Kidney epithelial cell (primary cell): ENCODE measurements around the gene MYOM1. TPM values are rescaled to one million over a fixed set of nuclear protein-coding genes. Genes with fewer than 3 reads are reported as not detected.

Experiments used
- DNase-seq: peaks from one replicate; pipeline ENCODE4 v3.0.0-alpha.2; 2010; ENCODE audit warnings: low read depth
- H3K27me3 ChIP-seq: 2 replicates; pipeline ENCODE4 v1.6.0; 2011; ENCODE audit warnings: low read length; ENCODE audit not compliant: control insufficient read depth, insufficient read depth
- H3K36me3 ChIP-seq: 2 replicates; pipeline ENCODE4 v1.5.1; 2011; ENCODE audit warnings: low read length; ENCODE audit not compliant: control insufficient read depth, insufficient read depth
- H3K4me3 ChIP-seq: 2 replicates; pipeline ENCODE4 v1.5.1; 2011; ENCODE audit warnings: low read depth, mild to moderate bottlenecking, control low read depth, low read length
- CTCF ChIP-seq: IDR thresholded peaks from 2 replicates; pipeline ENCODE4 v1.5.1; 2011; ENCODE audit warnings: mild to moderate bottlenecking, moderate library complexity, low read length, control low read depth, inconsistent platforms; ENCODE audit not compliant: insufficient read depth, poor library complexity, severe bottlenecking
- total RNA-seq: library from RNA; depleted of rRNA; stranded (reverse); fragments of >200 nt; gene quantifications from 2 replicates; pipeline ENCODE4 v1.2.3, GENCODE V29; 2015

The MYOM1 gene
- total RNA-seq, 1 donor from 2014 or later, result 0.04 TPM

- DNase-seq, result no peak
- Histone ChIP-seq H3K4me3 (no peak overlapping the region), H3K36me3 (no peaks in the 10 kb centered on the region), H3K27me3 (no peaks in the 10 kb centered on the region)
- no peak for TF ChIP-seq CTCF
Measured at GRCh38 chr18:3118195-3119010, 101.4 kb downstream of the MYOM1 start.

DNA sequence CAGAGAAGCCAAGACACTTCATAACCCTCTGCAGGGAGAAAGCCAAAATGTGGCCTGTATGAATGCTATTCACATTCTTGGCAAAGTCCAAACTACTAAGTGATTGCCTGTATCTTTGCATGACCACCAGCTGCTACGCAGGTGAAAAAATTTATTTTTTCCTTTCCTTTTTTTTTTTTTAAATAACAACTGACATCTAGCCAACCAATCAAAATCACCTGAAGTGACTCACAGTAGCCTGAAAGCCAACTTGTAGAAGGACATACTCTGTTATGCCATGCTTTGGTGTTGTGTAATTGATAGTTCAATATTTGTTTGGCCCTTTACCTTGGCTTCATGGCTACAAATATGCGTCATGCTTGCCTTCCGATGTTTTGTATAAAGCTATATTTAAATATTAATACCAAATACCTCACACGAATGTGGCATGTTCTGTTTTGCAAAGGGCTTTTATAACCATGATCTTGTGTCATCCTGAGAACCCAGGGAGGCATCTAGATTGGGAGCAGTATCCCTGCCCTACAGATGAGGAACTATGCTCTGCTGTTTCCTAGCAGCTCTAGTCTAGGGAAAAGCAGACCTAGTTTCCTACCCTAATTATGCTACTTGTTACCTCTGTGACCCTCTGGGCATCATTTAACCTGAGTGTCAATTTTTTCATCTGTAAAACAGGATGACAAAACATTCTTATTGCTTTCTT, 102.1 kb downstream of the MYOM1 start:
- Histone ChIP-seq H3K27me3 (no peaks in the 10 kb centered on the region), H3K36me3 (no peaks in the 10 kb centered on the region), H3K4me3 (no peak overlapping the region)
- no peak for TF ChIP-seq CTCF
- no peak for DNase-seq

- no peak for TF ChIP-seq CTCF
- DNase-seq, result no peak
Measured at GRCh38 chr18:3115447-3116030, 104.2 kb downstream of the MYOM1 start.

DNA sequence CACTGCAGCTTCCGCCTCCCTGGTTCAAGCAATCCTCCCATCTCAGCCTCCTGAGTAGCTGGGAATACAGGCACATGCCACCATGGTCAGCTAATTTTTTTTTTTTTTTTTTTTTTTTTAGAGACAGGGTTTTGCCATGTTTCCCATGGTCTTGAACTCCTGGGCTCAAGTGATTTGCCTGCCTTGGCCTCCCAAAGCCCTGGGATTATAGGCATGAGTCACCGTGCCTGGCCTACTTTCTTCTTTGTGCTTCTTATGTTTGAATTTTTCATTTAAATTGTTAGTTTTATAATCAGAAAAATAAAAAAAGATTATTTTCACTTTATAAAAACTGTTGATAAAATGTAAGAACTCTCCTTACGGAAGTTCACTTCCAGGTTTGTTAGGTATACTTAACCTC, 105.3 kb downstream of the MYOM1 start:
- Histone ChIP-seq H3K4me3 (no peak overlapping the region), H3K27me3 (no peaks in the 10 kb centered on the region), H3K36me3 (no peaks in the 10 kb centered on the region)
- no peak for TF ChIP-seq CTCF
- DNase-seq, result no peak

More at GRCh38 chr18:3115447-3116030, 104.2 kb downstream of the MYOM1 start:
- Histone ChIP-seq H3K27me3 (no peaks in the 10 kb centered on the region), H3K4me3 (no peak overlapping the region), H3K36me3 (no peaks in the 10 kb centered on the region)

- no peak overlapping the region for H3K4me3 ChIP-seq
- H3K36me3 ChIP-seq, result no peaks in the 10 kb centered on the region
- H3K27me3 ChIP-seq, result no peaks in the 10 kb centered on the region
- TF ChIP-seq CTCF, result no peak
- DNase-seq, result no peak
Measured at GRCh38 chr18:3114026-3114425, 105.7 kb downstream of the MYOM1 start.
